GM12801 (cell line): Measurements from ENCODE around the gene STX16.

Source experiments
- TF ChIP-seq, protein P1 (sequence below): IDR thresholded peaks from one replicate; pipeline ENCODE4 v1.5.1; 2011; ENCODE audit warnings: control low read depth; ENCODE audit not compliant: insufficient read length; ENCODE audit errors: extremely low read depth

STX16 gene

DNA sequence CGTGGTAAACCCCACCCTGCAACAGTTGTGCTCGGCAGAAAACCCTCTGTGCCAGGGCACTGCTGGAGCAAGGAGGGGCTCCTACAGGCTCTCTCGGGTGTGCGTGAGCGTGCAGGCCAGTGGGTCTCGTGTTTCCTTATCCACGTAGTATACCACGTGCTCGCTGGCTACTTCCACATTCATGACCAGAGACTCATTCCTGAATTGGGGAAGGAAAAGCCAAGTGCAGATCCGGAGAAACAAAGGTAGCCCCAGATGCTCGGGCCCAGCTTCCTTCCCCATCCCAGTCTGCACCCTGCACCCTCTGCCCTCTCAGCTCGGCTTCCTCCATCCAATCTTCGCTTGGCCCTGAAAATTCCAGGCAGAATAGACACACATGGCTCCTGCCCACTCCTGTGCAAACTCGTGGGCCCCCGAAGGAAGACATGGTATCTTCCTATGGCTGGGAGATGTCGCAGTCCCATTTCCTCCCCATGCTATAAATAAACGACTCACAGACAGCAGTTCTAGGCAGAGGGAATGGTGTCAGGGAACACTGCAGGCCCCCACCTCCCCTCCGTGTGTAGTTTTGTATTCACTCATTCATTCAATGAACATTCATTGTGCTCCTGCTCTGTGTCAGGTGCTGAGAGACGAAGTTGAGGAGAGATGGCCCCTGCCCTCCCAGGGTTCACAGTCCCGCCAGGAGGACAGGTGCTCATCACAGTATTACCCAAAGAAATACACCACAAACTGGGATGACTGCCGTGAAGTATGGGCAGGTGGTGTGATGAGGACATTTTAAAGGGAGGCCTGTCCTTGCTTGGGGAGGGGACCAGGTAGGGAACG is 71.1 kb downstream of the STX16 start:
- TF ChIP-seq, protein P1, sequence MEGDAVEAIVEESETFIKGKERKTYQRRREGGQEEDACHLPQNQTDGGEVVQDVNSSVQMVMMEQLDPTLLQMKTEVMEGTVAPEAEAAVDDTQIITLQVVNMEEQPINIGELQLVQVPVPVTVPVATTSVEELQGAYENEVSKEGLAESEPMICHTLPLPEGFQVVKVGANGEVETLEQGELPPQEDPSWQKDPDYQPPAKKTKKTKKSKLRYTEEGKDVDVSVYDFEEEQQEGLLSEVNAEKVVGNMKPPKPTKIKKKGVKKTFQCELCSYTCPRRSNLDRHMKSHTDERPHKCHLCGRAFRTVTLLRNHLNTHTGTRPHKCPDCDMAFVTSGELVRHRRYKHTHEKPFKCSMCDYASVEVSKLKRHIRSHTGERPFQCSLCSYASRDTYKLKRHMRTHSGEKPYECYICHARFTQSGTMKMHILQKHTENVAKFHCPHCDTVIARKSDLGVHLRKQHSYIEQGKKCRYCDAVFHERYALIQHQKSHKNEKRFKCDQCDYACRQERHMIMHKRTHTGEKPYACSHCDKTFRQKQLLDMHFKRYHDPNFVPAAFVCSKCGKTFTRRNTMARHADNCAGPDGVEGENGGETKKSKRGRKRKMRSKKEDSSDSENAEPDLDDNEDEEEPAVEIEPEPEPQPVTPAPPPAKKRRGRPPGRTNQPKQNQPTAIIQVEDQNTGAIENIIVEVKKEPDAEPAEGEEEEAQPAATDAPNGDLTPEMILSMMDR: no peak

- TF ChIP-seq, protein P1: no peak
Observed at GRCh38 chr20:58722877-58723627, 72.0 kb downstream of the STX16 start.

DNA sequence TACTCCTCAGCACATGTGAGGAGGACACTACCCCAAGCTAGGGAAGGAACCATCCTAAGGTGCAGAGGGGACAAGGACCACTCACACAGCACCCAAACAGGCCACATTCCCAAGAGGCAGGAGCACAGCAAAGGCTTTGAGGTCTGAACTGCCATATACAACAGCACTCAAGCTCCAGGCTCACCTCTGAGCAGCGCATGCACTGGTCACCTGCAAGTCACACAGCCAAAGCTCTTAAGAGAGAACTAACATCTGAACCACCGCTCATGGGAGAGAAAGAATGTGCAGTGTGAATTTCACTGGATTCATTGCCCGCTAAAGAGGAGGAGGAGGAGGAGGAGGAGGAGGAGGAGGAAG is 72.5 kb downstream of the STX16 start:
- TF ChIP-seq, protein P1: no peak
